ENCODE results near the gene CDCA8.

Gene CDCA8

DNA sequence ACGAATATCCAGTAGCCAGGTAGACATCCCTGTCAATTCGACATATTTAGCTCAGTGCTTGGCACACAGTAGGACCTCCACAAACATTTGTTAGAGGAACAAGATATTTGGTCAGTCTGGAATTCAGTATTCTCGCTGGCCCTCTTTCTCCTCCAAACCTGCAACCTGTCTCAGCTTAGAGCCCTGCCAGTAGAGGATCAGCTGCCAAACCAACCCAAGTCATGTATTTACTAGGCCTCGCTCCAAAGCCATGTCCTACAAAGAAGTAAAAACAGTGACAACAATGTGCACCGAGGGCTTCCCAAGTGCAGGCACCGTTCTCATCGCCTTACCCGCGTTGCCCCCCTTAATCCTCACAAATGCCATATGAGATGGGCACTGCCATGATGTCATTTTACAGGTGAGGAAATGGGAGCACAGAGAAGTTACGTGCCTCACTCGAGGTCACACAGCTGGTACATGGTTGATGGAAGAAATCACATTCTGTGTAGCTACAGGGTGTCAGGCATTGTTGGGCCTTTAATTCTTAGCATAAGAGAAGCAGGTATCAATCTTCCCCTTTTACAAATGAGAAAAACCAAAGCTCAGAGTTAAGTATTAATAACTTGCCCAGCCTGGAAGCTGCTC, 26.0 kb upstream of the CDCA8 start:
- TF ChIP-seq, protein P1, sequence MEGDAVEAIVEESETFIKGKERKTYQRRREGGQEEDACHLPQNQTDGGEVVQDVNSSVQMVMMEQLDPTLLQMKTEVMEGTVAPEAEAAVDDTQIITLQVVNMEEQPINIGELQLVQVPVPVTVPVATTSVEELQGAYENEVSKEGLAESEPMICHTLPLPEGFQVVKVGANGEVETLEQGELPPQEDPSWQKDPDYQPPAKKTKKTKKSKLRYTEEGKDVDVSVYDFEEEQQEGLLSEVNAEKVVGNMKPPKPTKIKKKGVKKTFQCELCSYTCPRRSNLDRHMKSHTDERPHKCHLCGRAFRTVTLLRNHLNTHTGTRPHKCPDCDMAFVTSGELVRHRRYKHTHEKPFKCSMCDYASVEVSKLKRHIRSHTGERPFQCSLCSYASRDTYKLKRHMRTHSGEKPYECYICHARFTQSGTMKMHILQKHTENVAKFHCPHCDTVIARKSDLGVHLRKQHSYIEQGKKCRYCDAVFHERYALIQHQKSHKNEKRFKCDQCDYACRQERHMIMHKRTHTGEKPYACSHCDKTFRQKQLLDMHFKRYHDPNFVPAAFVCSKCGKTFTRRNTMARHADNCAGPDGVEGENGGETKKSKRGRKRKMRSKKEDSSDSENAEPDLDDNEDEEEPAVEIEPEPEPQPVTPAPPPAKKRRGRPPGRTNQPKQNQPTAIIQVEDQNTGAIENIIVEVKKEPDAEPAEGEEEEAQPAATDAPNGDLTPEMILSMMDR (IDR thresholded peaks at IDR 0.05; ENCODE audit: low read depth, low read length, poor library complexity, severe bottlenecking): no peak
- no peak for TF ChIP-seq EZH2phosphoT487 (IDR thresholded peaks at IDR 0.05; ENCODE audit: borderline replicate concordance, low read length)
- Histone ChIP-seq H3K27ac (ENCODE audit: low read depth, low read length) (no peak overlapping the region), H3F3A (ENCODE audit: control insufficient read depth, insufficient read depth) (no peaks in the 10 kb centered on the region), H3K79me2 (ENCODE audit: control insufficient read depth, low read length) (no peaks in the 10 kb centered on the region), H3K9me3 (ENCODE audit: control insufficient read depth, insufficient read depth, low read length) (no peaks in the 10 kb centered on the region), H3K4me1 (ENCODE audit: control insufficient read depth, low read length) (no peaks in the 10 kb centered on the region; the same call in 1 of the 2 replicates), H4K20me1 (ENCODE audit: control insufficient read depth, insufficient read depth, low read depth, low read length) (no peaks in the 10 kb centered on the region), H3K9me2 (replicated peaks; ENCODE audit: control insufficient read depth, low read length) (no peaks in the 10 kb centered on the region), H3K27me3 (ENCODE audit: control insufficient read depth, low read length) (peaks cover 3% of the 10 kb centered on the region; the same call in 1 of the 2 replicates), H3K4me3 (ENCODE audit: low read length) (no peak overlapping the region), H3K4me2 (ENCODE audit: low read length) (no peak overlapping the region), H3K36me3 (ENCODE audit: control insufficient read depth, low read length) (no peaks in the 10 kb centered on the region)

DNA sequence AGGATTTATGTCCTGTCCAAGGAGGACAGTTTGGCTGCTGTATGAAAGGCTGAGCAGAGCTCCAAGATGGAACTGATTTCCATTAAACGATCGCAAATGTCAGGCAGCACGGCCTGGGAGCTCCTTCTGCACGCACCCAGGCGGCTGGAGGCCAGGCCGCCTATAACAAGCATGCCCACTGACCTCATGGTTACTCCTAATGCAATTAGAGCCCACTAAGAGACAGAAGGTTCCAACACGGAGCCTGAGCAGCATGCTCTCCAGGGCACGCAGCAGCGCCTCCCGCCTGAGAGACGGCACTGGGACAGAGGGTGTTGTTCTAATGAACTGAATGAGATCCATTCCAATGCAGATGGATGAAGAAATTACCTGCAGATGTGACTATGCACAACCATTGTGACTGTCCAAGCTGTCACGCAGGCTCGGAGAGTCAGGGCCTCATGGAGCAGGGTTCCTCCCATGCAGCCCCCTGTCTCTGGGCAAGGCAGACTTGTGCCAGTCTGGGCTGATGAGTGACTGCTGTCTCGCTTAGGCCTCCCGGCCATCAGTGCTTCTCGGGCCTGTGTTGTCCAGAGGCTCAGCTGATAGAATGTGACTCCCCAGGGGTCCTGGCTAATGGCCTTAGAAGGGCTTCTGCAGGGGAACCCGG, 25.2 kb upstream of the CDCA8 start:
- Histone ChIP-seq H3K9me3 (ENCODE audit: control insufficient read depth, insufficient read depth, low read length) (no peaks in the 10 kb centered on the region), H3K4me1 (ENCODE audit: control insufficient read depth, low read length) (no peaks in the 10 kb centered on the region; the same call in 1 of the 2 replicates), H3K27me3 (ENCODE audit: control insufficient read depth, low read length) (peaks cover 3% of the 10 kb centered on the region; the same call in 1 of the 2 replicates), H3F3A (ENCODE audit: control insufficient read depth, insufficient read depth) (no peaks in the 10 kb centered on the region), H4K20me1 (ENCODE audit: control insufficient read depth, insufficient read depth, low read depth, low read length) (no peaks in the 10 kb centered on the region), H3K9me2 (replicated peaks; ENCODE audit: control insufficient read depth, low read length) (no peaks in the 10 kb centered on the region), H3K79me2 (ENCODE audit: control insufficient read depth, low read length) (no peaks in the 10 kb centered on the region), H3K27ac (ENCODE audit: low read depth, low read length) (no peak overlapping the region), H3K36me3 (ENCODE audit: control insufficient read depth, low read length) (no peaks in the 10 kb centered on the region), H3K4me3 (ENCODE audit: low read length) (no peak overlapping the region), H3K4me2 (ENCODE audit: low read length) (no peak overlapping the region)
- TF ChIP-seq EZH2phosphoT487 (IDR thresholded peaks at IDR 0.05; ENCODE audit: borderline replicate concordance, low read length): no peak
- TF ChIP-seq, protein P1 (IDR thresholded peaks at IDR 0.05; ENCODE audit: low read depth, low read length, poor library complexity, severe bottlenecking): no peak

DNA sequence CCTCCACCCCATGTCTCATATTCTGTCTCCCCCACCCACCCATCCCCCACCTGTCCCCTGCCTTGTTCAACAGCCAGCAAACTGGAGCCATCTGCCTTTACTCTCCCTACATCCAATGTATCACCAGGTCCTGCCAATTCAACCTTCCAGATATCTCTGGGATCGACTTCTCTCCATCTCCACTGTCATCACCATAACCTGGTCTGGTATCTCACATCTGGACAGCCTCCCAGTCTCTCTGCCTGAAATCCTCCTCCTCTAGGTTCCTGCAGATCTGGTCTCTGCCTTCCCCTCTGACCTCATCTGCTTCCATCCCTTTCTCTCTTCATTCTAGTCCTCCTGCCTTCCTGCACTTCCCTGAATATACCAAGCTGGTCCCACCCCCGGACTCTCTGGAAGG, 22.2 kb upstream of the CDCA8 start:
- H3K9me2 ChIP-seq (replicated peaks; ENCODE audit: control insufficient read depth, low read length): no peaks in the 10 kb centered on the region
- no peak overlapping the region for H3K4me3 ChIP-seq (ENCODE audit: low read length)
- no peak overlapping the region for H3K4me2 ChIP-seq (ENCODE audit: low read length)
- no peaks in the 10 kb centered on the region for H3F3A ChIP-seq (ENCODE audit: control insufficient read depth, insufficient read depth)
- peaks cover 3% of the 10 kb centered on the region; the same call in 1 of the 2 replicates for H3K27me3 ChIP-seq (ENCODE audit: control insufficient read depth, low read length)
- no peaks in the 10 kb centered on the region for H3K9me3 ChIP-seq (ENCODE audit: control insufficient read depth, insufficient read depth, low read length)
- H4K20me1 ChIP-seq (ENCODE audit: control insufficient read depth, insufficient read depth, low read depth, low read length): no peaks in the 10 kb centered on the region
- peaks cover 8% of the 10 kb centered on the region for H3K4me1 ChIP-seq (ENCODE audit: control insufficient read depth, low read length)
- no peaks in the 10 kb centered on the region for H3K36me3 ChIP-seq (ENCODE audit: control insufficient read depth, low read length)
- H3K79me2 ChIP-seq (ENCODE audit: control insufficient read depth, low read length): no peaks in the 10 kb centered on the region
- no peak overlapping the region for H3K27ac ChIP-seq (ENCODE audit: low read depth, low read length)
- no peak for TF ChIP-seq EZH2phosphoT487 (IDR thresholded peaks at IDR 0.05; ENCODE audit: borderline replicate concordance, low read length)
- TF ChIP-seq, protein P1 (IDR thresholded peaks at IDR 0.05; ENCODE audit: low read depth, low read length, poor library complexity, severe bottlenecking): no peak
